NCI-H226 (cell line): Measurements from ENCODE around the gene COX5A.
"Not testable (repeated sequence)": the region's sequence is repeated elsewhere in the genome, so short reads cannot be mapped to it uniquely, and the experiment has no call there.

Experiments
- DNase-seq: peaks from one replicate; pipeline ENCODE4 v3.0.0-alpha.2; 2015

Gene COX5A

DNA sequence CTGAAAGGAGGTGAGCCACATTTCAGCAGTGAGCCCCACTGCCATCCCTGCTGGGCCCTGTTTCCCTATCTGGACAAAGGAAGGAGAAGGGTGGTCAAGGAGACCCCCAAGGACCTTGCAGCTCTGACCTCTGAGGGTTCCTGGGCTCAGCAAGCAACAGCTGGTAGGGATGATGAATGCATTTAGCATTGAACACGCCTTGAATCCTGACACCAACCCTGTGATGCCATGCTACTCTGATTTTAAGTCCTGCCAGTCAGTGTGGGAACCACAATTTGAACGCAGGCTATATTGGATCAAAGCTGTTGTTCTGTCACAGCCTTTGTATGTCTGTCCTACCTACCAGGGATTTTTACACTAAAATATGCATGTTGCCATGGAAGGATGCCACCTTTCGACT lies 41.6 kb downstream of the COX5A start:
- DNase-seq = no peak

DNA sequence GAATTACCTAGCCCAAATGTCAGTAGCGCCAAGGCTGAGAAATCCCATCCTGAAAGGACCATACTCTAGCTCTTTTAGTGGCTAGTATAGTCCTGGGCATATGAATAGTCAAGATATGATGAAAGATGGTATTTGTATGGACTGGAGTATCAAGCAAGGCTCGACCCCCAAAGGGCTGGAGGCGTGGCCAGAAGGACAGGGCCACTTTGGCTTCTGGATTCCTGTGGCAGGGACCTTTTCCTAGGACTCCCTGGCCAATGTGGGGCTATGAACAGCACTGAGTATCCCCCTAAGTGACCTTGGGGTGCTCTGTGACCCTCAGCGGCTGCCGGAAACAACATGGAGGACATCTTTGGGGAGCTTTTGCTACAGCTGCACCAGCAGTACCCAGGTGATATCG lies 42.0 kb downstream of the COX5A start:
- no peak for DNase-seq

DNA sequence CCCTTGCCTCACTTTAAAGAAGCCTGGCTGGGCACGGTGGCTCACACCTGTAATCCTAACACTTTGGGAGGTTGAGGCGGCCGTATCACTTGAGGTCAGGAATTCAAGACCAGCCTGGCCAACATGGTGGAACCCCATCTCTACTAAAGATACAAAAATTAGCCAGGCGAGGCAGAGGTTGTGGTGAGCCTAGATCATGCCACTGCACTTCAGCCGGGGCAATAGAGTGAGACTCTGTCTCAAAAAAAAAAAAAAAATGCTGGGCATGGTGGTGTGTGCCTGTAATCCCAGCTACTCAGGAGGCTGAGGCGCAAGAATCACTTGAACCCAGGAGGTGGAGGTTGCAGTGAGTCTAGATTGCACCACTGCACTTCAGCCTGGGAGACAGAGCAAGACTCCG lies 43.5 kb downstream of the COX5A start:
- not testable (repeated sequence) for DNase-seq

DNA sequence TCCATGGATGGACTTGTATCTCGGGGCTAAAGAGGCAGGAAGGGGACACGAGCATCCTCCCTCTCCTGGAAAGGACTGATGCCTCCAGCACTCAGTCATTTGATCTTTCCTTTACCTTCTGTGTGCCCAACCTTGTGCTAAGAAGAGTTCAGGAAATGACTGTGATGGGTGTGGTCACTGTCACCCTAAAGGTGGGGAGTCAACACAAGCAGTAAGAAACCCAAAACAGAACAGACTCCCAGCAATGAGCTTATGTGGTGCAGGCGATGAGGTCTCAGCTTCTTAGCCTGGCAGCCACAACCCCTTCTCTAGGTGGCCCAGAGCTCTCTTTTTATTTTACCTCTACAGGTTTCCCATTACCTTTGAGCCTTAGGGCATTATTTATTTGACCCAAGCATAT lies 44.2 kb downstream of the COX5A start:
- DNase-seq = no peak

DNA sequence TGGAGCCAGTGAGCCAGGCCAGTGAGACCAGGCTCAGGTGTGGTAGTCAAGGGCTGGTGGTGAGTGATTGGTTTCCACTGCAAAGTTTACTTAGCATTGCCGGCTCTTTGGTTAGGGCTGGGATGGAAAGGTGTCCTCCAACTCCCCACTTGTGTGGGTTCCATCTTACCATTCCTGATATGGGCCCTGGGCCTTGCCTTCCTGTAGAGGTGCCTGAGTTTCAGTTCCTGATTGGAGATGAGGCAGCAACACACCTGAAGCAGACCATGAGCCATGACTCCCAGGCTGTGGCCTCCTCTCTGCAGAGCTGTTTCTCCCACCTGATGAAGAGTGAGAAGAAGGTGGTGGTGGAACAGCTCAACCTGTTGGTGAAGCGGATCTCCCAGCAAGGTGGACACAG lies 44.9 kb downstream of the COX5A start:
- no peak for DNase-seq

DNA sequence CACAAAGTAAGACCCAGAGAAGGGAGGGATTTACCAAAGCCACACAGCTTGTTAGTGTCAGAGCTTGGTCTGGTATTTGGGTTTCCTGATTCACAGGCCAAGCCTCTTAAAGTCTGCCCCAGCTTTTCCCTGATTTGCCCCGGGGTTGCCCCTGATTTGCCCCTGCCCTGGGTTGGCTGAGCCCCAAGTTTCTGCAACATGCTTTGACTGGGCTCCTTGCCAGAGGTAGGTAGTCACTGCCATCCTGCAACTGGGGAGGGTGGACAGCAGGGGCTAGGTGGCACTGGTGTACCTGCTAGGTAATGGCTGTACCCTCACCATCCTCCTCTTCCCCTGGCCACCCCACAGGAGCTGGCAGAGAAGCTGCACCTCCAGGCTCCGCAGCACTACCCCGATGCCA lies 45.6 kb downstream of the COX5A start:
- DNase-seq = no peak

DNA sequence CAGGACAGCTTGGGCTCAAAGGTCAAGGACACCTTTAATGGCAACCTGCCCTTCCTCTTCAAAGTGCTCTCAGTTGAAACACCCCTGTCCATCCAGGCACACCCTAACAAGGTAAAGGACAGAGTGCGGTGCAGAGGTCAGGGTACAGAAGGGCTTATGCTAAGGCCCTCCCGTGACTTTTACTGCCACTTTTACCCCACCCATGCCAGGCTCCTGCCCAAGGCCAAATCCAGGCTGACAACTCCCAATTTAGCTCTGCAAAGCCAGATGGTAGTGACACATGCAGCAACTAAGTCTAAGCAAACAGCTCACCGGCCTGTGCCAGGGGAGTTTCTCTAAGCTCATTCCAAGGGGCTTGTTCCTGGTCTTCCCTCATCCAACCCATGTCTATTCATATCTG lies 46.4 kb downstream of the COX5A start:
- DNase-seq = no peak

DNA sequence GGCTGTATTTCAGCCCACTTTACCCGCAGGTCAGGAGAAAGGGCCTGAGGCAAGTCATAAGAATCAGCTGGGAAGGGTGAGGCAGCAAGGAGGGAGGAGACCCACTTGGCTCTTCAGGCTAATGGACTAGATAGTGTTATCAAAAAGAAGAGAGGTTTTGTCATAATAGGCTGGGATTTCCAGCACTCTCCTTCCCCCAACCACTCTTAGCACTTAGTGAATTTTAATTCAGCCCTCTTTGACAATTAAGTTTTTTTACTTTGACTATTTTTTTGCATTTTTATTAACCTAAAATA lies 47.3 kb downstream of the COX5A start:
- DNase-seq = no peak

DNA sequence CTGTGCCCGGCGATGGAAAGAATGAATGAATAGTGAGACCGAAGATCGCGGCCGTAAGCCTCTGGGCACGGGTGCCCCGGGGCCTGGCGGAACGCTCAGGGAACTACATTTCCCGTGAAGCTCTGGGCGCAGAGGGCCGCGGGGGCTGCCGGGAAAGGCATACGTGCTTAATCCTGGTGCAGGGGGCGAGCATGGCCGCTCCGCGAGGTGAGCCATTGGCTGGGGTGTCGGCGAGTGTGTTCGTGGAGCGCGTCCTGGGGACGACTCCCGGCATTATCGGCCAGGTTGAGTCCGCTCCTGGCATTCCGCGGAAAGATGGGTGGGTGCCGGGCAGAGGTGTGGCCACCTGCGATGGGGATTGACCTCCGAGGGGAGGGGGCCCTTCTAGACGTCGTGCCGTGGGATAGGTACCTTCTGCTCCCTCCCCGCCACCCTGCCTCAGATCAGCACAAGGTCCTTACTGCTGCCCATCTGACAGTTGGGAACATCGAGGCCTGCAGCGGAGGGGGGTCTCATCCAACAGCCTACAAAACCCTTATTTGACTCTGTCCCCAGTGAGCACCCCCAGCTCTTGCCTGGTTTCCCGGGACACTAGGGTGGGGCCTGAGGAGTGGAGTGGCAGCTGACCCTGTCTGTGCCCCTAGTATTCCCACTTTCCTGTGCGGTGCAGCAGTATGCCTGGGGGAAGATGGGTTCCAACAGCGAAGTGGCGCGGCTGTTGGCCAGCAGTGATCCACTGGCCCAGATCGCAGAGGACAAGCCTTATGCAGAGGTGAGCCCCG lies 47.8 kb downstream of the COX5A start, which contains the start of gene MPI:
MPI (plus strand) TSS at position 160 of the 782 bp plus-strand sequence; CDS start at position 192, 32 bp downstream.
- peak; percentile 84 for DNase-seq

DNA sequence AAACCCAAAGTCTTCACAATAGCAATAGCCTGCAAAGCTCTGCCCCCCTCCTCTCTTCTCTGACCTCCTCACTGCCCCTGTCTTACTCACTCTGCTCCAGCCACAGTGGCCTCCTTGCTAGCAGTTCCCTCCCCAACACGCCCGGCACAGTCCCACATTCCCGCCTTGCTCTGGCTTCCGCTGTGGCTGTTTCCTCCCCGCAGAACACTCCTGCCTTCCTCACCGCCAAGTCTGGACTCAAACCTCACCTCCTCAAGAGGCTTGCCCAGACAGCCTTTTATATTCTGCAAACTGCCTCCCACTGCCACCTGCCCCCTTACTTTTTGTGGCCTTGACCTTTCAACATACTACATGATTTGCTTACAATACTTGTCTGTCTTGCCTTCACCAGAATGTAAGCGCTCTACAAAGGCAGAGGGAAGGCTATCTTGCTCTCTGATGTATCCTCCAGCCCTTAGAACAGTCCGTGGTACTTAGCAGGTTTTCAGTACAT lies 48.4 kb downstream of the COX5A start:
- DNase-seq = no peak

DNA sequence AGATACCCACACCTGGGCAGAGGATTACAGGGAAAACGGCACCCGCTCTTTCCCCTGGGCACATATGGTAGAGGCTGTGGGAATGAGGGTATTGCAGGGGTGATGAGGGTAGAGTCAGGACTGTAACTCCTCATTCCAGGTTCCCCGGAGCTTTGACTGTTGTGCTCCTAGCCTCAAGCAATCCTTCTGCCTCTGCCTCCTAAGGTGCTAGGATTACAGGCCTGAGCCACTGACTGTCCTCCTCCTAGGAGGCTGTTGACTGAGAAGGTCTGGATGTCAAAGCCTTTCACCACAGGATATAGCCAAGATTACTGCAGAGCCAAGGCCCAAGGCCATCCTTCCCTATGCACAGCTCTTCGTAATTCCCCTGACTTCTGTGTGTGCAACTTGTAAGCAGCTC lies 49.2 kb downstream of the COX5A start:
- no peak for DNase-seq

DNA sequence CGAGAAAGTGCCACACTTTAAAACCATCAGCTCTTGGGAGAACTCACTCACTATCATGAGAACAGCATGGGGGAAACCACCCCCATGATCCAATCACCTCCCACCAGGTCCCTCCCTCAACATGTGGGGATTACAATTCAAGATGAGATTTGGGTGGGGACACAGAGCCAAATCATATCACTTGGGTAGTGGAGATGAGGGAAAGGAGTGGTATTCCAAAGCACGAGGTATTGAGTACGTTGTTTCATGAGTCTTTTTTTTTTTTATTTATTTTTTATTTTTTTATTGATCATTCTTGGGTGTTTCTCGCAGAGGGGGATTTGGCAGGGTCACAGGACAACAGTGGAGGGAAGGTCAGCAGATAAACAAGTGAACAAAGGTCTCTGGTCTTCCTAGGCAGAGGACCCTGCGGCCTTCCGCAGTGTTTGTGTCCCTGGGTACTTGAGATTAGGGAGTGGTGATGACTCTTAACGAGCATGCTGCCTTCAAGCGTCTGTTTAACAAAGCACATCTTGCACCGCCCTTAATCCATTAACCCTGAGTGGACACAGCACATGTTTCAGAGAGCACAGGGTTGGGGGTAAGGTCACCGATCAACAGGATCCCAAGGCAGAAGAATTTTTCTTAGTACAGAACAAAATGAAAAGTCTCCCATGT lies 50.2 kb downstream of the COX5A start:
- DNase-seq = not testable (repeated sequence)

DNA sequence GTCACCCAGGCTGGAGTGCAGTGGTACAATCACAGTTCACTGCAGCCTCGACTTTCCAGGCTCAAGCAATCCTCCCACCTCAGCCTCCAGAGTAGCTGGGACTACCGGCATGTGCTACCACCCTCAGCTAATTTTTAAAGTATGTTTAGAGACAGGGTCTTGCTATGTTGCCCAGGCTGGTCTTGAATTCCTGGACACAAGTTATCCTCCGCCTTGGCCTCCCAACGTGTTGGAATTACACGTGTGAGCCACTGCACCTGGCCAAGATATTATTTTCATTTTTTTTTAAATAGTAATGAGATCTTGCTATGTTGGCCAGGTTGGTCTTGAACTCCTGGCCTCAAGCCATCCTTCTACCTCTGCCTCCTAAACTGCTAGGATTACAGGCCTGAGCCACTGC lies 52.4 kb downstream of the COX5A start:
- no peak for DNase-seq

DNA sequence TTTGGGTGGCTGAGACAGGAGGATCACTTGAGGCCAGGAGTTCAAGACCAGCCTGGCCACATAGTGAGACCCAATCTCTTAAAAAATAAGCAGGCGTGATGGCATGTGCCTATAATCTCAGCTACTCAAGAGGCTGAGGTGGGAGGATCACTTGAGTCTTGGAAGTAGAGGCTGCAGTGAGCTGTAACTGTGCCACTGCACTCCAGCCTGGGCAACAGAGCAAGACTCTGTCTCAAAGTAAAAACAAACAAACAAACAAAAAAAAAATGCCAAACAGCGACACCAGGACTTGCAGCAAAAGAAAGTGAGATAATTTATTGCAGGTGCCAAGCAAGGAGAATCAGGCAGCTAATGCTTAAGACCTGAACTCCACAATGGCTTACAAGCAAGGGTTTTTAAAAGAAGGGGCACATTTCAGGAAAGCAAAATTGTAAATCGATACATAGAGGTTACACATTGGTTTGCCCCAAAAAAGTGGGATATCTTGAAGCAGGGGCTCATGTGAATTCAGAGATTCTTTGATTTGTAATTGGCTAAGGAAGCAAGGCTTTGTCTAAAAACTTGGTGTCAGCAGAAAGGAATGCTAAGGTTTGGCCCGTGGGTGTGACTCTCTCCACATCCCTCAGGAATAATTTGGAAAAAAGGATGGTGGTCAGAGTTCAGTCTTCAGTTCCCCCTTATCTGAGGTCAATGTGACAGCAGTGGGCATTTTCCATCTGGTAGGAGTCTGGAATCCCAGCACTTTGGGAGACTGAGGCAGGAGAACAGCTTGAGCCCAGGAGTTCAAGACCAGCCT lies 53.2 kb downstream of the COX5A start:
- peak; percentile 68 for DNase-seq

DNA sequence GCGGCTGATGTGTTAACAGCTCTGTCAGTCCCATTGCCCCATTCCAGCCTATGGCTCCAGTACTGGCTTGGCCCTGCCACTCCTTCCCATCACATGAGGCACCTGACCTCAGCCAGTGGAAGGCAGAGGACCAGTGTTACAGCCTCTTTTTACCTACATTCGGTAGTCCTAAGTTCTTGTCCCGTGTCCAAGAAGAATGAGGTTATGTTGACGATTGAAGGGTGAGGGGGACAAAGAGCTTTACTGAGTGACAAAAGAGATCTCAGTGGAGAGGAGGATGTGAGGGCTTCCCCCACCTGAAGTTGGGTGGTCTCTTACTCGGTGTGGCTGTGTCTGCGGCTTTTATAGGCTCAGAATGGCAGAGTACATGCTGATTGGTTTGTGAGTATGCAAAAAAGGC lies 55.3 kb downstream of the COX5A start:
- DNase-seq = no peak

DNA sequence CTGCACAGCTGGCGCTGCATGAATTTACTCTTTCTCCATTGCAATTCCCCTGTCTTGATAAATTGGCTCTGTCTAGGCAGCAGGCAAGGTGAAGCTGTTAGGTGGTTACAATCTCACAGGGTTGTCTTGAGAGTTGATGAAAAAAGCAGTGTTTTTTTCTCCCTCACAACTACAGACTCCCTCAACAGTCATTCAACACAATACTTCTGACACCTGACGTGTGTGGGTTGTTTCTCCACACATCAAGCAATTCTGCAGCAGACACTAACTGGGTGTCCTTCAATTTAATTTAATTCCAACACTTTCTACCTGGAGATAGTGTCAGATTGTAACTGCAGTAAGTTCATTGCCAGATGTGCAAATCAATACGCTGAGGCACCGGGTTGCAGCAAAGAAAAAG lies 59.6 kb downstream of the COX5A start:
- DNase-seq = no peak

DNA sequence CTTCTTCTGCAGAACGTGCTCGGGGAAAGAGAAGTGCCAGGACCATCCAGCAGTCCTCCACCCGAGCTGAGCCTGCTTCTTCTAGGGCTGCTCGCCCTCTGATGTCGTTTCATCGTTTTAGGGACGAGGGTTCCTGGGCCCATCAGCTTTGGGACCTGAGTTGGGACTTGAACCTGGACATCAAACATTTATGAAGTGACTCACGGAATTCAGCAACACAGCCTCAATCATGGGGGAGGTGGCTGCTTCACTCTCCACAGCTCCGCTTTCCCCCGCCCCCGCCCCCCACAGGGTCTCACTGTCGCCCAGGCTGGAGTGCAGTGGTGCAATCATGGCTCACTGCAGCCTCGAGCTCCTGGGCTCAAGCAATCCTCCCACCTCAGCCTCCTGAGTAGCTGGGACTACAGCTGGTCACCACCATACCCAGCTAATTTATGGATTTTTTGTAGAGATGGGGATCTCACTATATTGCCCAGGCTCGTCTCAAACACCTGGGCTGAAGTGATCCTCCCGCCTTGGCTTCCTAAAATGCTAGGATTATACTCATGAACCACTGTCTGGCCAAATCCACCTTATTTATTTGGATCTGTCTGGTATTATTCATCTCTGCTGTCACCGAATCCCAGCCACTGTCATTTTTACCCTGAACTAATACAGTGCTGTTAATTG lies 64.0 kb downstream of the COX5A start:
- DNase-seq = no peak

DNA sequence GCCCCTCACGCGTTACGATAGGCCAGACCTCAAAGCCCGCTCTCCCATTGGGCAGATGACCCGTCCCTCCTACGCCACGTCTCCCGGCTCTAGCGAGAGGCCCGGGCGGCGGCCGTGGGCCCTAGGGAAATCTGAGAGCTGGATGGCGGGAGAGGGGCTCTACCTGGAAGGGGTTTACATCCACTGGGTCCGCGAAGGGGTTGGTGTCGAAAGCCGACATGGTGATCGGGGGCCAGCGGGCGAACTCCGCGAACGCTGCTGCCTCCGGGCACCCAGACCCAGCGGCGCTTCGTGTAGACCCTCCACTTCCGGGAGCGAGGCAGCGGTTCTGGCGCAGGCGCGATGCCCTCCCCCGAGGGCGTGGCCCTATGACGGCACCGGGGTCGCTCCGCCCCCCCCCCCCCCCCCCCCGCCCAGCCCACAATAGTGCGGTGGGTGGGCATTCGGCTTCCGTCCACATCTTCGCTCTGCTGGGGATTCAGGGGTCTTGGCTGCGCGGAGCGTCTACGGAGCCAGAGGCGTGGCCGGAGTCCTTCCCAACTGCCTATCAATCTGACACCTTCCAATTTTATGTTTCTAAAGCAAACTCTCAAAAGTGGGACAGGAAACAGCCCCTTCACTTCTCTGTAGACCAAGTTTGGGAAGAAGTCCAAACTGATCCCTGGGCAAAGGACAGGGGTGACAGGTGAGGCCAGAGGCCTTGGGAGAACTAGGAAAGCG lies 64.7 kb downstream of the COX5A start, which contains the start of gene SCAMP2:
SCAMP2 (minus strand) TSS at position 330 of the 720 bp plus-strand sequence; CDS start at position 220, 110 bp downstream.
- peak; percentile 98 for DNase-seq

DNA sequence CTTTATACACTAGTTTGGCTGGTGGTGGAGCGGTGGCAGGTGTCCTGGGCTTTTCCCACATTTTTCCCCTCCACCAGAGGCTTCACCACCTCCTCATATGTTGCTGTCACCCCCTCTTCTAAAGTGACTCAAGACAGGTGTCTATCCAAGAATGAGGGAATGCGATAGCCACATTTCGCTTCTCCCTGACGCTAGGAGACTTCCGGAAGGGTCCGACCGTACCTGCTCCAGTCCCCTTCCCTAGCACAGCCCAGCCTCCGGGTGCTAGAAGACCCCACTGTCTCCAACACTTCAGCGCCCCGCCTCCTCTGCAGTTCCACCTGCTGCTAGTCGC lies 65.2 kb downstream of the COX5A start:
- no peak for DNase-seq

DNA sequence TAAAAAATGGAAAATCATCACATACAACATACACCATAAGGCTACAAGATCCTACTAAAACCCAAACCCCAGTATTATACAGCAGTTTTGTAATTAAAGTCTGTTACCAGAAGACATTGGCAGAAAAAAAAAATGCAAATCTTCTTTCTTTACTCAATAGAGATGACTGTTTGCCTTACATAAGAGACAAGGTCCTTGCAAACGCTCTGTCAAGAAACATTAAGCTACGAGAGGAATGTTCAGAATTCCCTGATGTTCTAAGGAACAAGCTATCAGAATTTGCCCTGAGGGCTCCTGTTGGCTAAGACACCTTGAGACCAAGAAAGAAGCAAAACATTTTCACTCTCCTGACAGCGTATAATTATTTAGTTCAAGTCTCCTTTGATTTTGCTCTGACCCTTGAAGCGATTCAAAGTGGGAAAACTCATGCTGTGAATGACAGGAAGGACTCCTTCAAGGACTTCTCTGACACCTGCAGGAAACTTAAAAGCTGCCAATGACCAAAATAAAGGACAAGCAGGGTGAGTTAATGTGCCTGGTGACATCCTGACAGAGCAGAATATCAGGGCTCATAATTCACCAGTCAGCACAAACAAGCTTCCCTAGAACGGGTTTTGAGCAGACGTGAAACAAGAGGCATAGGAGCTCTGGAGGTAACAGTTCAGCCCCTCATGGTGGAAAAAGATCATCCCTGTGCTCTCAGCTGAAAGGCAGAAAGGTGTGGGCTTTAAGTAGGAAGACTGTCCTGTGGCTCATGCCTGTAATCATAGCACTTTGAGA lies 67.2 kb downstream of the COX5A start:
- no peak for DNase-seq
